PC-9 (cell line): ENCODE measurements around the gene IMPA2.

Experiments used
- EZH2 ChIP-seq: fragments of 200-600 bp; sonication (generic); IDR thresholded peaks from 2 replicates; pipeline ENCODE4 v1.8.0; 2017; ENCODE audit warnings: antibody characterized with exemption, low read depth
- TF ChIP-seq, protein P1 (sequence below): fragments of 200-600 bp; sonication (generic); conservative IDR thresholded peaks from 2 replicates; pipeline ENCODE4 v1.6.1; 2017; ENCODE audit warnings: mixed run types, antibody characterized with exemption, mild to moderate bottlenecking, moderate library complexity

DNA sequence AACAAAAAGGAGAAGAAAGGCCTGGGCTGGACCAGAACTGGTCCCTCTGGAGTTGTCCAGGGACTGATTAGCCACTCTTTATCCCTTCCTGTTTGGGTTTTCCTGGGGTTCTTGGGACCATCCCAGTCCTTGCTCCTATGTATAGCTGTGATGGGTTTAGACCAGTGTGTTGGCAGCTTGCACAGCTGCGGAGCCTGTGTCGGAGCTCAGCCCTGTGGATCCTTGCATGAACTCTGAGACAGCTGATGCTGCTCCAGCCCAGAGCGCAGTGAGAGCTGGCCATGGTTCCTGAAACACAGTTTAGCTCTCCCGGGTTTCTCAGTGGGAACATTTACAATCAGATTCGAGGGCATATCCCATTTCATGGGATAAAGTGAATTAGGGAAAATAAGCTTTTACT lies 16.9 kb downstream of the IMPA2 start:
- TF ChIP-seq, protein P1, sequence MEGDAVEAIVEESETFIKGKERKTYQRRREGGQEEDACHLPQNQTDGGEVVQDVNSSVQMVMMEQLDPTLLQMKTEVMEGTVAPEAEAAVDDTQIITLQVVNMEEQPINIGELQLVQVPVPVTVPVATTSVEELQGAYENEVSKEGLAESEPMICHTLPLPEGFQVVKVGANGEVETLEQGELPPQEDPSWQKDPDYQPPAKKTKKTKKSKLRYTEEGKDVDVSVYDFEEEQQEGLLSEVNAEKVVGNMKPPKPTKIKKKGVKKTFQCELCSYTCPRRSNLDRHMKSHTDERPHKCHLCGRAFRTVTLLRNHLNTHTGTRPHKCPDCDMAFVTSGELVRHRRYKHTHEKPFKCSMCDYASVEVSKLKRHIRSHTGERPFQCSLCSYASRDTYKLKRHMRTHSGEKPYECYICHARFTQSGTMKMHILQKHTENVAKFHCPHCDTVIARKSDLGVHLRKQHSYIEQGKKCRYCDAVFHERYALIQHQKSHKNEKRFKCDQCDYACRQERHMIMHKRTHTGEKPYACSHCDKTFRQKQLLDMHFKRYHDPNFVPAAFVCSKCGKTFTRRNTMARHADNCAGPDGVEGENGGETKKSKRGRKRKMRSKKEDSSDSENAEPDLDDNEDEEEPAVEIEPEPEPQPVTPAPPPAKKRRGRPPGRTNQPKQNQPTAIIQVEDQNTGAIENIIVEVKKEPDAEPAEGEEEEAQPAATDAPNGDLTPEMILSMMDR: no peak
- no peak for TF ChIP-seq EZH2
